Fibroblast of lung (primary cell): ENCODE data around the gene RHOT2.

ENCODE experiments used
- CTCF ChIP-seq, 2 donors: IDR thresholded peaks in 1 of 2; conservative IDR thresholded peaks in 1 of 2; 1 replicate in 1 of 2; 2 replicates in 1 of 2; pipeline ENCODE4 v1.5.1; 2011 to 2012; ENCODE audit warnings: low read length in 2 of 2, control low read depth in 1 of 2, inconsistent platforms in 1 of 2, low read depth in 1 of 2, mild to moderate bottlenecking in 1 of 2
- EZH2 ChIP-seq: IDR thresholded peaks from 2 replicates; pipeline ENCODE4 v1.5.1; 2012; ENCODE audit warnings: low read length, control low read depth, mild to moderate bottlenecking; ENCODE audit errors: missing control alignments

- TF ChIP-seq CTCF (conservative IDR thresholded peaks at IDR 0.05 in 1 of 2, IDR thresholded peaks at IDR 0.05 in 1 of 2; ENCODE audit: low read depth in 1 of 2, low read length in 2 of 2) (no peak), EZH2 (no peak)
Measured at GRCh38 chr16:672851-673250, 4.9 kb downstream of the RHOT2 start.
